NCI-H510A (cell line): Measurements from ENCODE around the gene SLC16A1.
"Not testable (repeated sequence)": the region's sequence is repeated elsewhere in the genome, so short reads cannot be mapped to it uniquely, and the experiment has no call there.

Experiments
- DNase-seq: peaks from one replicate; lab custom pipeline; 2025; lab: John Stamatoyannopoulos, UW

Gene SLC16A1

GRCh38 chr1:112923959-112924349, 32.0 kb downstream of the SLC16A1 start:
- DNase-seq, result no peak

- no peak for DNase-seq
Observed at GRCh38 chr1:112923234-112923958, 32.6 kb downstream of the SLC16A1 start.

- DNase-seq, result no peak
Observed at GRCh38 chr1:112911506-112912220, 44.3 kb downstream of the SLC16A1 start.

GRCh38 chr1:112909847-112910246, 46.1 kb downstream of the SLC16A1 start:
- no peak for DNase-seq

GRCh38 chr1:112906150-112906698, 49.8 kb downstream of the SLC16A1 start:
- DNase-seq, result no peak

GRCh38 chr1:112905395-112906149, 50.4 kb downstream of the SLC16A1 start:
- DNase-seq, result no peak

- DNase-seq, result no peak
Observed at GRCh38 chr1:112904831-112905261, 51.1 kb downstream of the SLC16A1 start.

GRCh38 chr1:112904071-112904830, 51.7 kb downstream of the SLC16A1 start:
- DNase-seq, result no peak

GRCh38 chr1:112902221-112902620, 53.8 kb downstream of the SLC16A1 start:
- DNase-seq, result no peak

GRCh38 chr1:112901387-112901786, 54.6 kb downstream of the SLC16A1 start:
- DNase-seq, result no peak

GRCh38 chr1:112896783-112897182, 59.2 kb downstream of the SLC16A1 start:
- DNase-seq, result no peak

- no peak for DNase-seq
Observed at GRCh38 chr1:112894561-112895011, 61.4 kb downstream of the SLC16A1 start.

- no peak for DNase-seq
Observed at GRCh38 chr1:112894010-112894292, 62.0 kb downstream of the SLC16A1 start.

- no peak for DNase-seq
Observed at GRCh38 chr1:112893288-112894009, 62.5 kb downstream of the SLC16A1 start.

GRCh38 chr1:112889906-112890305, 66.1 kb downstream of the SLC16A1 start:
- DNase-seq, result not testable (repeated sequence)

- DNase-seq, result no peak
Observed at GRCh38 chr1:112889052-112889768, 66.8 kb downstream of the SLC16A1 start.

GRCh38 chr1:112888630-112889029, 67.4 kb downstream of the SLC16A1 start:
- DNase-seq, result no peak

GRCh38 chr1:112887599-112888283, 68.3 kb downstream of the SLC16A1 start:
- no peak for DNase-seq

GRCh38 chr1:112884996-112885395, 71.0 kb downstream of the SLC16A1 start:
- not testable (repeated sequence) for DNase-seq

GRCh38 chr1:112882271-112882744, 73.7 kb downstream of the SLC16A1 start:
- DNase-seq, result no peak
